ENCODE measurements around the gene MACO1. TPM values are rescaled to one million over a fixed set of nuclear protein-coding genes. Genes with fewer than 3 reads are reported as not detected.

The MACO1 gene
- total RNA-seq, 1 experiment from 2014 or later: 16.3 TPM

GRCh38 chr1:25462732-25463131 is 32.0 kb downstream of the MACO1 start:
- H3K4ac ChIP-seq (ENCODE audit: low read depth, low read length): no peak overlapping the region
- no peaks in the 10 kb centered on the region for H3K27me3 ChIP-seq (ENCODE audit: insufficient read depth, low read length)
- H3K23ac ChIP-seq (ENCODE audit: insufficient read length, low read depth, low read length): no peak overlapping the region
- H3K4me3 Mint-ChIP-seq: no peak overlapping the region
- H4K5ac ChIP-seq (ENCODE audit: insufficient read length, low read depth, low read length): no peak overlapping the region
- H3K18ac ChIP-seq (ENCODE audit: insufficient read length, low read depth, low read length): no peak overlapping the region
- no peaks in the 10 kb centered on the region for H3K27me3 Mint-ChIP-seq (ENCODE audit: low read depth)
- no peaks in the 10 kb centered on the region for H3K4me1 ChIP-seq (ENCODE audit: insufficient read depth, low read length)
- no peak overlapping the region for H2BK20ac ChIP-seq (ENCODE audit: low read depth, low read length, poor library complexity, severe bottlenecking)
- H3K36me3 Mint-ChIP-seq (ENCODE audit: insufficient read depth in 1 of 3, low read depth in 3 of 3): peaks cover 5 to 30% (median 12%) of the 10 kb centered on the region in 3 experiments; a peak in 5 of 7 replicates
- no peak overlapping the region for H4K91ac ChIP-seq (ENCODE audit: insufficient read length, low read depth, low read length)
- no peaks in the 10 kb centered on the region for H3K9me3 ChIP-seq (ENCODE audit: control insufficient read depth, low read depth, low read length)
- H2AK5ac ChIP-seq (ENCODE audit: insufficient read length, low read length): no peak overlapping the region
- H3K4me2 ChIP-seq (ENCODE audit: insufficient read depth, insufficient read length, low read length): no peak overlapping the region
- no peak overlapping the region for H3K56ac ChIP-seq (ENCODE audit: insufficient read length, low read depth, low read length)
- no peaks in the 10 kb centered on the region for H3K79me1 ChIP-seq (ENCODE audit: insufficient read depth, low read depth, low read length, poor library complexity, severe bottlenecking)
- H3K4me1 Mint-ChIP-seq: no peaks in the 10 kb centered on the region
- H3K14ac ChIP-seq (ENCODE audit: insufficient read depth, low read length): no peak overlapping the region
- H3K23me2 ChIP-seq (ENCODE audit: insufficient read length, low read depth, low read length, poor library complexity, severe bottlenecking): no peaks in the 10 kb centered on the region
- H2BK5ac ChIP-seq (ENCODE audit: insufficient read length, low read length): no peak overlapping the region
- H2BK120ac ChIP-seq (ENCODE audit: low read depth, low read length, poor library complexity, severe bottlenecking): no peak overlapping the region
- H2AFZ ChIP-seq (ENCODE audit: low read length): no peak overlapping the region
- WGBS (ENCODE audit: extremely low coverage, insufficient read length, low lambda C conversion rate): no CpG with 5 or more reads among the region's 5 CpGs
- no peak overlapping the region for H4K8ac ChIP-seq (replicated peaks; ENCODE audit: insufficient read length, low read depth, low read length)
- H3K27ac Mint-ChIP-seq: no peak overlapping the region; a peak in 1 of 7 replicates
- DNase-seq: no peak
- no peak overlapping the region for H3K9ac ChIP-seq (ENCODE audit: extremely low read depth, insufficient read length, low read length)
- TF ChIP-seq CTCF (conservative IDR thresholded peaks at IDR 0.05): no peak
- no peaks in the 10 kb centered on the region for H3K79me2 ChIP-seq (ENCODE audit: insufficient read depth, low read length)
- no peaks in the 10 kb centered on the region for H3K9me3 Mint-ChIP-seq
- H2BK12ac ChIP-seq (ENCODE audit: insufficient read length, low read depth, low read length): no peak overlapping the region
- no peak overlapping the region for H2BK15ac ChIP-seq (ENCODE audit: low read depth, low read length)
- H3K27ac ChIP-seq (ENCODE audit: insufficient read length, low read depth, low read length): no peak overlapping the region
- H3T11ph ChIP-seq (ENCODE audit: low read length): no peak overlapping the region
- H4K20me1 ChIP-seq (ENCODE audit: control insufficient read depth, insufficient read depth, insufficient read length): no peaks in the 10 kb centered on the region
